Thyroid gland (tissue), 4 donors: Measurements from ENCODE around the gene TOPAZ1.

Experiments
- POLR2A ChIP-seq, 2 donors: fragments of 450-650 bp; IDR thresholded peaks; one replicate each; pipeline ENCODE4 v1.6.1; 2017; ENCODE audit warnings: antibody characterized with exemption in 2 of 2, mild to moderate bottlenecking in 2 of 2, moderate library complexity in 1 of 2
- TF ChIP-seq, protein P1 (sequence below), 6 experiments: fragments of 200-600 bp in 3 of 6; fragments of 450-650 bp in 3 of 6; sonication (generic) in 3 of 6; IDR thresholded peaks; one replicate each; pipeline ENCODE4 v1.5.1; 2016 to 2019; ENCODE audit warnings: antibody characterized with exemption in 6 of 6, mild to moderate bottlenecking in 2 of 6, inconsistent platforms in 1 of 6, moderate library complexity in 1 of 6

DNA sequence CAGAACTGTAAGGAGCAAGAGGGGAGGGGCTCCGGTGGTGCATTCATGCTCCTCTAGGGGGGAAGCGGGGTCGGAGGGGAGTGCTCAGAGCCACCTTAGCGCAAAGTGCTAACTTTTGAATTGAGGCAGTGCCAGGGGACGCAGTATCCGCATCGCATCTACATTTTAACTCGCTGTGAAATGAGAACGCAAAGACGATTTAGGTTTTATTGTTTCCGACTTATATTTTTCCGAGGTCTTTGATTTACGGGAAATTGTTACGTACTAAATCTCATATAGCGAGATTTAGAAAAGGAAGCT is 97.1 kb downstream of the TOPAZ1 start:
- TF ChIP-seq, protein P1, sequence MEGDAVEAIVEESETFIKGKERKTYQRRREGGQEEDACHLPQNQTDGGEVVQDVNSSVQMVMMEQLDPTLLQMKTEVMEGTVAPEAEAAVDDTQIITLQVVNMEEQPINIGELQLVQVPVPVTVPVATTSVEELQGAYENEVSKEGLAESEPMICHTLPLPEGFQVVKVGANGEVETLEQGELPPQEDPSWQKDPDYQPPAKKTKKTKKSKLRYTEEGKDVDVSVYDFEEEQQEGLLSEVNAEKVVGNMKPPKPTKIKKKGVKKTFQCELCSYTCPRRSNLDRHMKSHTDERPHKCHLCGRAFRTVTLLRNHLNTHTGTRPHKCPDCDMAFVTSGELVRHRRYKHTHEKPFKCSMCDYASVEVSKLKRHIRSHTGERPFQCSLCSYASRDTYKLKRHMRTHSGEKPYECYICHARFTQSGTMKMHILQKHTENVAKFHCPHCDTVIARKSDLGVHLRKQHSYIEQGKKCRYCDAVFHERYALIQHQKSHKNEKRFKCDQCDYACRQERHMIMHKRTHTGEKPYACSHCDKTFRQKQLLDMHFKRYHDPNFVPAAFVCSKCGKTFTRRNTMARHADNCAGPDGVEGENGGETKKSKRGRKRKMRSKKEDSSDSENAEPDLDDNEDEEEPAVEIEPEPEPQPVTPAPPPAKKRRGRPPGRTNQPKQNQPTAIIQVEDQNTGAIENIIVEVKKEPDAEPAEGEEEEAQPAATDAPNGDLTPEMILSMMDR (IDR thresholded peaks at IDR 0.05) = peak in 1 of 6 experiments; percentile 13
- no peak for TF ChIP-seq POLR2A (IDR thresholded peaks at IDR 0.05)
